GM19397 (cell line): ENCODE data around the gene CBFA2T3.
"Not testable (repeated sequence)": the region's sequence is repeated elsewhere in the genome, so short reads cannot be mapped to it uniquely, and the experiment has no call there.

ENCODE experiments used
- ATAC-seq: cut with Tn5 transposase; IDR thresholded peaks from one replicate; pipeline ENCODE4 v1.9.1; 2021; ENCODE audit warnings: mild to moderate bottlenecking, moderate library complexity; ENCODE audit not compliant: unreplicated experiment

CBFA2T3 gene

GRCh38 chr16:88925540-88925887 lies 51.5 kb downstream of the CBFA2T3 start:
- no peak for ATAC-seq

GRCh38 chr16:88924834-88925539 lies 52.0 kb downstream of the CBFA2T3 start:
- no peak for ATAC-seq

- no peak for ATAC-seq
These were observed 52.8 kb downstream of the CBFA2T3 start for GRCh38 chr16:88923926-88924833.

GRCh38 chr16:88923450-88923849 lies 53.6 kb downstream of the CBFA2T3 start:
- no peak for ATAC-seq

GRCh38 chr16:88922826-88923410 lies 54.1 kb downstream of the CBFA2T3 start:
- ATAC-seq: no peak

GRCh38 chr16:88922114-88922825 lies 54.7 kb downstream of the CBFA2T3 start:
- no peak for ATAC-seq

- ATAC-seq: no peak
These were observed 55.4 kb downstream of the CBFA2T3 start for GRCh38 chr16:88921591-88921990.

GRCh38 chr16:88920618-88921590 lies 56.1 kb downstream of the CBFA2T3 start:
- ATAC-seq: no peak

- ATAC-seq: no peak
These were observed 57.1 kb downstream of the CBFA2T3 start for GRCh38 chr16:88919936-88920335.

- ATAC-seq: not testable (repeated sequence)
These were observed 58.1 kb downstream of the CBFA2T3 start for GRCh38 chr16:88918896-88919295.

GRCh38 chr16:88917915-88918627 lies 58.9 kb downstream of the CBFA2T3 start:
- no peak for ATAC-seq

GRCh38 chr16:88917146-88917914 lies 59.7 kb downstream of the CBFA2T3 start:
- no peak for ATAC-seq

GRCh38 chr16:88915639-88916327 lies 61.2 kb downstream of the CBFA2T3 start:
- ATAC-seq: no peak

GRCh38 chr16:88914750-88915368 lies 62.1 kb downstream of the CBFA2T3 start:
- ATAC-seq: no peak

- ATAC-seq: no peak
These were observed 63.1 kb downstream of the CBFA2T3 start for GRCh38 chr16:88913870-88914269.

GRCh38 chr16:88913001-88913612 lies 63.9 kb downstream of the CBFA2T3 start:
- ATAC-seq: no peak

- no peak for ATAC-seq
These were observed 64.5 kb downstream of the CBFA2T3 start for GRCh38 chr16:88912556-88912955.
